HG02884 (cell line): Measurements from ENCODE around the gene CCER1.

Source experiments
- ATAC-seq: cut with Tn5 transposase; IDR thresholded peaks from one replicate; pipeline ENCODE4 v1.9.1; 2021; ENCODE audit warnings: mild to moderate bottlenecking, moderate library complexity; ENCODE audit not compliant: unreplicated experiment

The CCER1 gene

GRCh38 chr12:90924406-90924805 lies 30.6 kb downstream of the CCER1 start:
- no peak for ATAC-seq

GRCh38 chr12:90922145-90922627 lies 32.8 kb downstream of the CCER1 start:
- no peak for ATAC-seq

- no peak for ATAC-seq
These were observed 33.4 kb downstream of the CCER1 start for GRCh38 chr12:90921536-90921935.

GRCh38 chr12:90920222-90920621 lies 34.8 kb downstream of the CCER1 start:
- ATAC-seq = no peak

GRCh38 chr12:90917431-90917830 lies 37.5 kb downstream of the CCER1 start:
- no peak for ATAC-seq

DNA sequence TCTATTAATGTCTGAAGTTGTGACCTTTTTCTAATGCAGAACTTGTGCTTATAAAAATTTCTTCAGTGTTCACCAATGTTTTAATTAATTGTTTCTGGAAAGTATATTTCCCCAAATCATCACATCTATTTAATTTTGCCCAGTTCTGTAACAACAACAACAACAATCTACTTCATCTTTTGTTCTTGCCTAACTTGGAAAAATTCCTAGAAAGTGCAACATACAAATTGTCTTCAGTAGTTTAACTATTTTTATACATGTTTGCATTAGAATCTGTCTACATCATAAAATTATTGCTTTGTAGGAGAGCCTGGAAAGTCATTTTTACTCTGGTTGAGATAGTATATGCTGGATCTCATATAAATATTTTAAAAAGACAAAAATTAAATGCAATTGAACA lies 38.5 kb downstream of the CCER1 start:
- no peak for ATAC-seq

DNA sequence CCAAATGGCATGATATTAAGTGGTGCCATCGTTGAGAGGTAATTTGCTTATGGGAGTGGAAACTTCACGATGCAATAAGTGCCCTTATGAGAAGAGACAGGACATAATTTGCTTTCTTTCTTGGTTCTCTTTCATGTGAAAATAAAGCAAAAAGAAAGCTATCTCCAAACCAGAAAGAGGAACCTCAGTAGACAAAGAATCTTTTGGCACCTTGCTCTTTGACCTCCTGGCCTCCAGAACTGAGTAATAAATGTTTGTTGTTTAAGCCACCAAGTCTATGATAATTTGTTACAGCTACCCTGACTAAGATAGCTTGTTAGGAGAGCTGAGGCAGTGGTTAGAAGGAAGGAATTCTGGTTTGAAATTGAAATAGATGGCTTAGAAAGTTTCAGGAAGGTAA lies 39.6 kb downstream of the CCER1 start:
- no peak for ATAC-seq

DNA sequence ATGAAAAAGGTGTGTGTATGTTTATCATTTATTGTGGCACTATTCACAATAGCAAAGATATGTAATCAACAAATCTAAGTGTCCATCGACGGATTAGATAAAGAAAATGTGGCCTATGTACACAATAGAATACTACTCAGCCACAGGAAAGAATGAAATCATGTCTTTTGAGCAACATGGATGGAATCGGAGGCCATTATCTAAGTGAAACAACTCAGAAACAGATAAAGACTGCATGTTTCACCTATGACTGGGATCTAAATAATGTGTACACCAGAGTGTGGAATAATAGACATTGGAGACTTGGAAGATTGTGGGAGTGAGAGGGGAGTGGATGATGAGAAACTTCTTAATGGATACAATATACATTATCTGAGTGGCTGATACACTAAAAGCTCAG lies 44.0 kb downstream of the CCER1 start:
- ATAC-seq = no peak

DNA sequence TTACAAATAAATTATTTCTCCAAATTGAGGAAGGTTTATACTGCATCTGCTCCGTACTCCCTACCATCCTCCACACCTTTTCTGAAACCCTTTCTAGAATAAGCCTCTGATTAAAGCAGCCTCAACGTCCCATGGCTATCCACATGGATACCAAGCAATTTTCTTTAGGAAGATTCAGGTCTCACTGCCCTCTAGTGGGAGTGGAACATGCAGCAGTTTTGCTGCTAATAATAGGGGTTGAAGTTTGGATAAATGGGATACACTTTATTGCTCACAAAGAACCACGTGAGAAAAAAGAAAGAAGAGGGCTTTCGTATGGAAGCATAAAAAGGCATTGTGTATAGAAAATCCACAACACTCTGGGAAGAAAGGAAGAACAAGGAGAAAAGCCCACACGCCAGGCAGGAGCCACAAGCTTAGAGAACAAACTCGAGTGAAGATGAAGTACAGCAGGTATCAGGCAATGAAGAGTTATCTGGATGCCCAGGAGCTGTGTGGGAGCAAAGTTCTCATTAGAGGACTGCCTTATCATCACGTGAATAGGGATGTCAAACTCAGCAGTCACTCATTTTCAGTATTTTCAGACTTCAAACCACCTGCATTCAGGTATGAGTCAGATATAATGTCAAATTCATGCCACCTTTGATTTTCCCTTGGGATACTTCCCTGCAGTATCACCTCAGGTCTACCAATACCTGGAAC lies 45.8 kb downstream of the CCER1 start:
- ATAC-seq = no peak

DNA sequence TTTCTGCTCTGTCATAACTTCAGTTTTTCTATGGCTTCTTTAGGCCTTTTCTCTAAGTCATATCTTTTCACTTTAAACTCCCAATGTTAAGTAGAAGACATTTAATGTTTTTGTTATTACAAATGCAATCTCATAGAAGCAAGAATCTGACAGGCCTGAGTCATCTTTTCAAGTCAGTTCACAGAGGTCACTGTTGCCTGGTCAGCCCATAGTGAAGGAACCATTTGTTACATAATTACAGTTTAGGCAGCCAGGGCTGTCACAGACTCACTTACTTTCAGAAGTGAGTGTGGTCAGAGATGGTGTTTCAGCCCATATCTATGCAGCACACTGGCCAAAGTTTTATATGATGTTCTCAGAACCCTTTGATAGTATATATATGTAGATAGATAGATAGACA lies 46.5 kb downstream of the CCER1 start:
- ATAC-seq = no peak

DNA sequence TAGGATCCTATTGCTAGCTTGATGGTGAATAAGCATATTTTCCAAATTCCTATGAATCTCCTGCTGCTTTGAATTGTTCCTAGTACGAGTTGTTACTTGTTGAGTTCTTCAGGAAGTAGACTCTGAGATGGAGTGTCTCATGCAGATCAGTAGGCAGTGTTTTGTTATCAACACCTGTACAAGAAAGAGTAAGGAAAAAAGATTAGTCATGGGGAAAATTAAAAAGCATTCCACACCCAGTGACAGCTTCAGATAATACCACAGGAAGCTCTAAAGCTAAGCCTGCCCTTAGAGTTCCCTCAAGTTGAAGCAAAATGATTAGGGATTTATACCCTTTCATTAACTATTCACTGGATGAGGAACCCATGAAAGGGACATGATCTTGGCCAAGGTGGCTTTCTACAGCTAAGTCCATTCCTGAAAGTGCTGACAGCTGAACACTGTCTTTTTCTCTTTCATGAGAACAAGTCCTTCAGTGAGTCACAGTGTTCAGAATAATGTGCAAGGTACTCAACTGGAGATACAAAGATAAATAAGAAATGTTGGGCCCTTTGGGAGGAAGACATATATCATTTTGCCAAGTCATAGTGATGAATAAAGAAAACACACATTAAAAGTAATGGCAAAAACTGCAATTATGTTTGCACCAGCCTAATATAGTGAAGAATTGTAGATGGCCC lies 49.1 kb downstream of the CCER1 start:
- no peak for ATAC-seq

- ATAC-seq = no peak
These were observed 52.4 kb downstream of the CCER1 start for GRCh38 chr12:90902596-90902995.
